HuH-7.5 (cell line): ENCODE results near the gene MTERF4.
"Not testable (repeated sequence)": the region's sequence is repeated elsewhere in the genome, so short reads cannot be mapped to it uniquely, and the experiment has no call there.

Source experiments
- DNase-seq: peaks from one replicate; pipeline ENCODE4 v3.0.0; 2011; ENCODE audit warnings: low spot score

The MTERF4 gene

DNA sequence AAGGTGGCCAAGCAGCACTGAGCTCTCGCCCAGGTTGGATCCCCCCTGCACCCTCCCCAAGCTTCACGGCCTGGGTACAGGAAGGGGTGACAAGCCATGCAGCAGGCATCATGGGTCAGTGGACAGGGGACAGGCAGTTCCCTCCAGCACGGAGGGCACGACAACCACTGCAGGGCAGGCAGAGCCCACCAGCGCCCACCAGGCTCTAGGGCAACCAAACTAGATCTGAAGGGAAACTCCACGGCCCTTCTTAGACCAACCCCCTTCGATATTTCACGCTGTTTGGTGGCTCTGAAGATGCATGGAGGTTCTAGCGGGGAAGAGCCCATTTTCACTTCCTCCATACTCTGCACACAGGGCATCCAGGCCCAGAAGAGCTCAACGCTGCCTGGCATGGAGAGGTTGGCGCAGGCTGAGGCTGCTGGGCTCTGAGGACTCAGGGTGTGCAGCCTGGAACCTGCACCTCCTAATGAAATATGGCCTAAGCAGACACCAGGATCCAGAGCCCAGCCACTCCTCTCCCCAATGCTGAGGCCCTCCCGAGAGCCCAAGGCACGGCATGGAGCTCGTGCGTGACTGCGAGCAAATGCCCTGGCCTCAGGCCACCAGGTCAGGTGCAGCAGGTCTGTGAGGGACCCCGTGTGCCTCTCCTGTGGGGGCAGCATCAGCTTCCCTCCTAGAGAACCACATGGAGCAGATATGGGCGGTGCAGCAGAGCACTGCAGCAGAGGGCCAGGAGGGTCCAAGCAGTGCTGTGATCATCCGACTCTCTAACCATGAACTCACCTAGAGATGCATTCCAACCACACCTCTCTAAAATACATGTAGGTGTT lies 8.7 kb upstream of the MTERF4 start:
- no peak for DNase-seq

DNA sequence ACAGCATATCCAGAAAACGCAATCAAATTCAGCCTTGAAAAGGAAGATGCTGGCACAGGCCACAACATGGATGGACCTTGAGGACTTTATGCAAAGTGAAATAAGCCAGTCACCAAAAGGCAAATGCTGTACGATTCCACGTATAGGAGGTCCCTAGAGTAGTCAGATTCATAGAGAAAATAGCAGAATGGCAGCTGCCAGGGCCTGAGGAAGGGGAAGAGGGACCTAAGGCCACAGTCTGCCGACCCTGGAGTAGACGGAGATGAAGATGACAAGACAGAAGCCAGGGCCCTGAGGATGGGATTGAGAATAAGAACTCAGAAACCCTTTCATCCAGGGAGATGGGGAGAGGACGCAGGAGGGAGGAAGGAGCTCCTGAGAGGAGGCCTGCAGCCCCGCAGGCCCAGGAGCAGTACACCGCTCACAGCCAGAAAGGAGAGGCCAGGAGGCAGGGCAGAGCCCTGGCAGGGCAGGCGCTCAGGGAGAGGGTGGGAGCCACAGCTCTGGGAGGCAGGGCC lies 8.1 kb upstream of the MTERF4 start:
- no peak for DNase-seq

DNA sequence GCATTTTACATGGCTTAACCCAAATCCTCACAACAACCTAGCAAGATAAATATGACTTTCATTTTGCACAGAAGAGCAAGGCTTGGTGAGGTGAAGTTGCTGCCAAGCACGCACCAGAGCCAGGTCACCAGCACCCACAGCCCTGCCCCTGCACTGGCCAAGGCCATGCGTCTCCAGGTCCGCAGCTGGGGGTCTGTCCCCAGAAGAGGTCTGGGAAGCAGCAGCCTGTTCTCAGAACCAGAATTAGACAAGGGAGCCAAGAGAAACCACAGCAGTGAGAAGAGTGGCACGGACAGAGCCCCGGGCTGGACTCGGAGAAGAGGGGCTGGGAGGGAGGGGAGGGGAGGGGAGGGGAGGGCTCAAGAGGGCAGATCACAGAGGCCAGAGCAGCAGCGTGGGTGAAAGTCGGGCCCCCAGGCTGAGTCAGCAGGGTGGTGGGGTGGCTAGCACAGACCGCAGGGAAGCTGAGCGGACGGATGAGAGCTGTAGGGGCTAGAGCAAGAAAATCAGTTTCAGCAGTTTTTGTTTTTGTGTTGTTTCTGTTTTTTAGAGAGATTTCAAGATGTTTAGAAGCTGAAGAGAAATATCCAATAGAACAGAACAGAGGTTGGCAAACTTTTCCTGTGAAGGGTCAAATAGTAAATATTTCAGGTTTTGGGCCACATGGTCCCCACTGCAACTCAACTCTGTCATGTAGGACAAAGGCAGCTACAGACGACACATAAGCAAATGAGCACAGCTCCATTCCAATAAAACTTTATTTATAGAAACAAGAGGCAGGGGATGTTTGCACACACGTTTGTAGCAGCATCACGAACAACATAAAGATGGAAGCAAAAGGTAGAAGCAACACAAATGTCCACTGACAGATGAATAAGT lies 7.4 kb upstream of the MTERF4 start:
- no peak for DNase-seq

DNA sequence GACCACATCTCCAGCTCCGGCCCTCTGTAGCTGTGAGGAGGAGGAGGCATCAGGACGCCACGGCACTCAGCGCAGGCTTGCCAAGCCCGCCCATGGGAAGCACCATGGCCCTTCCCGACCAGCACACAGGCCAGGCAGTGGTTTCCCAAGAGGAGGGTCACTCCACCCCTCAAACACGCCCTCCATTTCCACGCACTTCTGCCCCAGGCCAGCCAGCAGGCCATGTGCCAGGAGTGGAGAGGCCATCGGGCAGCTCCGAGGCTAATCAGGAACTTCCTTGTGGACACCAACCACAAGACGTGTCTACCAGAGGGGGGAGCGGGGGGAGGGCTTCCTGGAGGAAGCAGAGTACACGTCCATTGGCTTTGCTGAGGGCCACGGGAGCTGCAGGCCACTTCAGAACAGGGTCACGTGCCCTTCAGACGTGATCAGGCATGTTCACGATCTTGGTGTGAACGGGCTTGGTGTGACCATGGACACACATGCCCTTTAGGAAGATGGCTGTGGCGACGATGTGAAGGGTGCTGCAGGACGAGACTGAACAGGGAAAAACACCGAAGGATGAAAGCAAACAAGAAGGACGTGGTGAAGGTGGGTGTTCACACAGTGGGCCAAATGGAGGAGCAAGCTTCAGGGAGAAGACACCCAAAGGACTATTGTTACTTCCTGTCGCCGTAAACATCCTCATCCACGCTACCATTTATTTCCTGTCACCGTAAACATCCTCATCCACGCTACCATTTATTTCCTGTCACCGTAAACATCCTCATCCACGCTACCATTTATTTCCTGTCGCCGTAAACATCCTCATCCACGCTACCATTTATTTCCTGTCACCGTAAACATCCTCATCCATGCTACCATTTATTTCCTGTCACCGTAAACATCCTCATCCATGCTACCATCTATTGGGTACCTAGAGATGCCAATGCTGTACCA lies 6.5 kb upstream of the MTERF4 start:
- no peak for DNase-seq

- no peak for DNase-seq
Observed at GRCh38 chr2:241107031-241107783, 5.1 kb upstream of the MTERF4 start.

GRCh38 chr2:241105641-241106040 lies 3.6 kb upstream of the MTERF4 start:
- DNase-seq, result no peak

DNA sequence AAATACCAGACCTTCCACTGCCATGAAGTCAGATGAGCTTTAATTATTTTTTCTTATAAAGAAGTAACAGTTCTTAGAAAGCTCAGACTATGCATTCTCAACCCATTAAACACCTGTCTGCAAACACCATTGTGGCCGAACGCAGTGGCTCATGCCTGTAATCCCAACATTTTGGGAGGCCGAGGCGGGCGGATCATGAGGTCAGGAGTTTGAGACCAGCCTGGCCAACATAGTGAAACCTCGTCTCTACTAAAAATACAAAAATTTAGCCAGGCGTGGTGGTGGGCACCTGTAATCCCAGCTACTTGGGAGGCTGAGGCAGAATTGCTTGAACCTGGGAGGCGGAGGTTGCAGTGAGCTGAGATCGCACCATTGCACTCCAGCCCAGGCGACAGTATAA lies 2.5 kb upstream of the MTERF4 start:
- not testable (repeated sequence) for DNase-seq

DNA sequence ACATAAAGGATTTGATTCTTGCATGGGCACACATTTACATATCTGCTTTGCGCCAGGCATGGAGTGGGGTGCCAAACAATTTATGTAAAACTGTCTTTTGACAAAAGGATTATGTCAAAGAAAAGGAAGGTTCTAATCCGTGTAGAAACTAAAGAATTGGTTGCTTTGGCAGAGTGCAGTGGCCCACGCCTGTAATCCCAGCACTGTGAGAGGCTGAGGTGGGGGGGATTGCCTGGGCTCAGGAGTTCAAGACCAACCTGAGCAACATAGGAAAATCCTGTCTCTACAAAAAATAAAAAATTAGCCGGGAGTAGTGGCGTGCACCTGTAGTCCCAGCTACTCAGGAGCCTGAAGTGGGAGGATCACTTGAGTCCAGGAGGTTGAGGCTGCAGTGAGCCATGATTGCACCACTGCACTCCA lies 1.1 kb upstream of the MTERF4 start:
- DNase-seq, result no peak

- DNase-seq, result no peak
Observed at GRCh38 chr2:241099246-241099645, 2.8 kb downstream of the MTERF4 start.

- no peak for DNase-seq
Observed at GRCh38 chr2:241096979-241097378, 5.1 kb downstream of the MTERF4 start.

- no peak for DNase-seq
Observed at GRCh38 chr2:241095594-241096290, 6.3 kb downstream of the MTERF4 start.

GRCh38 chr2:241094924-241095420 lies 7.1 kb downstream of the MTERF4 start:
- no peak for DNase-seq

DNA sequence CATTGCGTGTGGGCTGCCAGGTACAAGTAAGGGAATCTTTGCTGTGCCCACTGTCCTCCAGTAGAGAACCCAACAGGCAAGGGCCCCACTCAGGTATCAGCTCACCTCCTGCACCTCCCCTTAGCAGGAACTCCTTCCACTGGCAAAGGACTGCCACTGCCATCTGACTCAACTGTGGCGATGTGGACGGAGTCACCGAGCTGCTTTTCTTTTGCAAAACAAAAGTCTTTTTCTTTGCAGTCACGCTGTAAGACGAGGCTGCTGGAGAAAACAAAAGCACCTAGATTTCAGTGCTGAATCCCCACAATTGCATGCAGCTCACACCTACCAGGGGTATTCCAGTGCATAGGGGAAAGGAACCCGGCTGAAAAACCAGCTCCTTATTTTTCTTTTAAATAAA lies 7.9 kb downstream of the MTERF4 start:
- DNase-seq, result no peak

GRCh38 chr2:241093133-241093781 lies 8.8 kb downstream of the MTERF4 start:
- DNase-seq, result peak; percentile 43

GRCh38 chr2:241092677-241093076 lies 9.4 kb downstream of the MTERF4 start:
- DNase-seq, result no peak

GRCh38 chr2:241091734-241092445 lies 10.2 kb downstream of the MTERF4 start:
- DNase-seq, result no peak

DNA sequence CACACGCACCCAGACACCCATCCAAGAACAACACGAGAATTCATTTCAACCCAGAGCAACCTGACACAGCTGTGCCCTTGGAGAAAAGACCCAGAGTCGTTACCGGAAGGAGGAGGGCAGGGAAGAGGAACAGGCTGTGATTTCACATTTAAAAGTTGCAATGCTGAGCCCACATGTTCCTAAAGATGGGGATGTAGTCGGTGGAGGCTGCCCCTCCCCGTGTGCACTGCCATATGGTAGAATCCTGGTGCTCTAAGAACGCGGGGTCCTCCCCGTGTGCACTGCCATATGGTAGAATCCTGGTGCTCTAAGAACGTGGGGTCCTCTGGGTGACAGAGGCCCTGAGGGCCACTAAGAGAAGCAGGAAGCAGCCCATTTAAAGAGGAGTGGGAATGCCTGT lies 10.9 kb downstream of the MTERF4 start:
- no peak for DNase-seq

- no peak for DNase-seq
Observed at GRCh38 chr2:241088791-241089732, 13.0 kb downstream of the MTERF4 start.
